HG02642 (cell line): Measurements from ENCODE around the gene IL18BP.

Experiments used
- ATAC-seq: cut with Tn5 transposase; IDR thresholded peaks from one replicate; pipeline ENCODE4 v1.9.1; 2021; ENCODE audit warnings: mild to moderate bottlenecking; ENCODE audit not compliant: unreplicated experiment, poor library complexity

The IL18BP gene

GRCh38 chr11:72040491-72041363 is 42.0 kb downstream of the IL18BP start:
- no peak for ATAC-seq

- ATAC-seq = no peak
Observed at GRCh38 chr11:72041364-72042063, 42.8 kb downstream of the IL18BP start.

- no peak for ATAC-seq
Observed at GRCh38 chr11:72042064-72042745, 43.5 kb downstream of the IL18BP start.

- ATAC-seq = no peak
Observed at GRCh38 chr11:72045849-72046248, 47.1 kb downstream of the IL18BP start.

- ATAC-seq = no peak
Observed at GRCh38 chr11:72048766-72049460, 50.2 kb downstream of the IL18BP start.
